IMR-90 (cell line): ENCODE measurements around the gene PTBP2. TPM values are rescaled to one million over a fixed set of nuclear protein-coding genes. Genes with fewer than 3 reads are reported as not detected.

Experiments used
- ATAC-seq: fragments of 200-7000 bp; cut with Tn5 transposase; 2 replicates; pipeline ENCODE4 v1.9.1; 2020; ENCODE audit warnings: low read depth, mild to moderate bottlenecking, moderate library complexity
- BruUV-seq: library from RNA; stranded (reverse); fragments of 400-500 nt; replicated peaks from 2 replicates; lab custom pipeline; 2021; lab: Mats Ljungman, UMichigan
- CTCF ChIA-PET: fragments of 300-600 bp; formaldehyde crosslinking; extraction: SDS; loops from one replicate; lab custom pipeline; 2021; ENCODE audit warnings: antibody characterized with exemption; lab: Yijun Ruan, JAX
- POLR2A ChIA-PET: fragments of 300-600 bp; sonication (Branson Sonifier 250); formaldehyde crosslinking; loops from one replicate; lab custom pipeline; 2022; ENCODE audit warnings: antibody characterized with exemption; ENCODE audit not compliant: unreplicated experiment; lab: Charles Lee
- DNase-seq: peaks from one replicate; pipeline ENCODE4 v3.0.0; 2013
- H2AFZ ChIP-seq: replicated peaks from 2 replicates; pipeline ENCODE3; 2013; ENCODE audit warnings: low read length, mild to moderate bottlenecking; ENCODE audit not compliant: poor library complexity
- H2AK5ac ChIP-seq: 2 replicates; pipeline ENCODE4 v1.6.1; 2013; ENCODE audit warnings: low read depth, low read length, inconsistent platforms
- H2AK9ac ChIP-seq: replicated peaks from 2 replicates; pipeline ENCODE3; 2013; ENCODE audit warnings: mild to moderate bottlenecking, low read depth, low read length, moderate library complexity; ENCODE audit not compliant: poor library complexity
- H2BK120ac ChIP-seq: 2 replicates; pipeline ENCODE4 v1.6.1; 2013; ENCODE audit warnings: low read depth, low read length, inconsistent platforms
- H2BK15ac ChIP-seq: 3 replicates; pipeline ENCODE4 v1.6.1; 2013; ENCODE audit warnings: low read depth, low read length, inconsistent platforms
- H2BK20ac ChIP-seq: 2 replicates; pipeline ENCODE4 v1.6.1; 2013; ENCODE audit warnings: low read depth, mild to moderate bottlenecking, inconsistent platforms, low read length, moderate library complexity
- H2BK5ac ChIP-seq: 2 replicates; pipeline ENCODE4 v1.6.1; 2013; ENCODE audit warnings: mild to moderate bottlenecking, low read depth, low read length, inconsistent platforms; ENCODE audit not compliant: poor library complexity, severe bottlenecking
- H3K14ac ChIP-seq: replicated peaks from 2 replicates; pipeline ENCODE4 v1.6.1; 2013; ENCODE audit warnings: low read depth, low read length, inconsistent platforms
- H3K18ac ChIP-seq: 2 replicates; pipeline ENCODE4 v1.6.1; 2013; ENCODE audit warnings: low read depth, low read length, control low read depth
- H3K23ac ChIP-seq: 2 replicates; pipeline ENCODE4 v1.6.1; 2013; ENCODE audit warnings: low read depth, low read length, inconsistent platforms
- H3K27ac ChIP-seq: 2 replicates; pipeline ENCODE4 v1.5.1; 2013; ENCODE audit warnings: mild to moderate bottlenecking, control low read depth, low read length; ENCODE audit not compliant: insufficient read depth
- H3K27me3 ChIP-seq: 2 replicates; pipeline ENCODE4 v1.6.1; 2013; ENCODE audit warnings: low read length; ENCODE audit not compliant: control insufficient read depth, insufficient read depth
- H3K36me3 ChIP-seq: 2 replicates; pipeline ENCODE4 v1.6.1; 2013; ENCODE audit warnings: low read length, mixed read lengths; ENCODE audit not compliant: control insufficient read depth, insufficient read depth
- H3K4ac ChIP-seq: 2 replicates; pipeline ENCODE4 v1.6.1; 2013; ENCODE audit warnings: low read depth, low read length, inconsistent platforms
- H3K4me1 ChIP-seq: 2 replicates; pipeline ENCODE4 v1.6.1; 2013; ENCODE audit warnings: low read length, mixed read lengths; ENCODE audit not compliant: control insufficient read depth, insufficient read depth
- H3K4me2 ChIP-seq: 2 replicates; pipeline ENCODE4 v1.6.1; 2013; ENCODE audit warnings: low read depth, mild to moderate bottlenecking, control low read depth, low read length, moderate library complexity
- H3K4me3 ChIP-seq: 2 replicates; pipeline ENCODE4 v1.5.1; 2013; ENCODE audit warnings: low read depth, mild to moderate bottlenecking, control low read depth, low read length, moderate library complexity; ENCODE audit not compliant: insufficient read depth
- H3K56ac ChIP-seq: 2 replicates; pipeline ENCODE4 v1.6.1; 2013; ENCODE audit warnings: low read length, inconsistent platforms; ENCODE audit not compliant: insufficient read depth; ENCODE audit errors: extremely low read depth
- H3K79me1 ChIP-seq, 2 experiments: 2 replicates each; pipeline ENCODE4 v1.6.1; 2013; ENCODE audit warnings: low read length in 2 of 2, inconsistent platforms in 1 of 2, low read depth in 1 of 2
- H3K9ac ChIP-seq: 2 replicates; pipeline ENCODE4 v1.6.1; 2013; ENCODE audit warnings: low read depth, low read length, control low read depth
- H3K9me1 ChIP-seq: 2 replicates; pipeline ENCODE4 v1.6.1; 2013; ENCODE audit warnings: low read length, inconsistent platforms; ENCODE audit not compliant: insufficient read depth
- H3K9me3 ChIP-seq: 2 replicates; pipeline ENCODE4 v1.6.1; 2013; ENCODE audit warnings: low read length; ENCODE audit not compliant: control insufficient read depth, insufficient read depth
- H4K20me1 ChIP-seq: 2 replicates; pipeline ENCODE4 v1.6.1; 2013; ENCODE audit warnings: low read length, inconsistent platforms; ENCODE audit not compliant: insufficient read depth
- H4K5ac ChIP-seq: 2 replicates; pipeline ENCODE4 v1.6.1; 2013; ENCODE audit warnings: mild to moderate bottlenecking, low read depth, low read length, control low read depth
- H4K8ac ChIP-seq, 2 experiments: 2 replicates each; pipeline ENCODE4 v1.6.1; 2013; ENCODE audit warnings: low read depth in 2 of 2, low read length in 2 of 2, control low read depth in 1 of 2, inconsistent platforms in 1 of 2
- H4K91ac ChIP-seq: 2 replicates; pipeline ENCODE4 v1.6.1; 2013; ENCODE audit warnings: low read depth, low read length, inconsistent platforms; ENCODE audit not compliant: insufficient read depth
- BHLHE40 ChIP-seq: fragments of 150-350 bp; IDR thresholded peaks from 2 replicates; pipeline ENCODE4 v1.6.1; 2016; ENCODE audit warnings: mild to moderate bottlenecking, low read depth, low read length
- CEBPB ChIP-seq: IDR thresholded peaks from 2 replicates; pipeline ENCODE4 v1.6.1; 2012; ENCODE audit warnings: low read depth, low read length, improper control_type of control experiment
- CHD1 ChIP-seq: IDR thresholded peaks from 2 replicates; pipeline ENCODE4 v1.6.1; 2012; ENCODE audit warnings: low read depth, low read length, improper control_type of control experiment
- FOS ChIP-seq: fragments of 150-350 bp; IDR thresholded peaks from 2 replicates; pipeline ENCODE4 v1.6.1; 2016; ENCODE audit warnings: low read depth, low read length
- MAFK ChIP-seq: IDR thresholded peaks from 2 replicates; pipeline ENCODE4 v1.6.1; 2012; ENCODE audit warnings: low read depth, low read length, improper control_type of control experiment
- MAZ ChIP-seq: IDR thresholded peaks from 2 replicates; pipeline ENCODE4 v1.6.1; 2012; ENCODE audit warnings: low read depth, mild to moderate bottlenecking, low read length, improper control_type of control experiment, moderate library complexity, borderline replicate concordance
- MXI1 ChIP-seq: IDR thresholded peaks from 2 replicates; pipeline ENCODE4 v1.6.1; 2012; ENCODE audit warnings: low read depth, mild to moderate bottlenecking, low read length, moderate library complexity, borderline replicate concordance
- NFE2L2 ChIP-seq: fragments of 150-350 bp; IDR thresholded peaks from 2 replicates; pipeline ENCODE4 v1.6.1; 2016; ENCODE audit warnings: low read depth, mild to moderate bottlenecking, low read length
- POLR2A ChIP-seq: IDR thresholded peaks from 2 replicates; pipeline ENCODE4 v1.6.1; 2012; ENCODE audit warnings: mild to moderate bottlenecking, low read depth, low read length
- RAD21 ChIP-seq: IDR thresholded peaks from 2 replicates; pipeline ENCODE4 v1.6.1; 2012; ENCODE audit warnings: low read length, improper control_type of control experiment
- RCOR1 ChIP-seq: IDR thresholded peaks from 2 replicates; pipeline ENCODE4 v1.6.1; 2012; ENCODE audit warnings: mild to moderate bottlenecking, low read length, improper control_type of control experiment; ENCODE audit not compliant: insufficient replicate concordance
- RFX5 ChIP-seq: IDR thresholded peaks from 2 replicates; pipeline ENCODE4 v1.8.0; 2012; ENCODE audit warnings: low read depth, mild to moderate bottlenecking, low read length, moderate library complexity
- SMC3 ChIP-seq: fragments of 150-350 bp; IDR thresholded peaks from 2 replicates; pipeline ENCODE4 v1.6.1; 2016; ENCODE audit warnings: low read depth, mild to moderate bottlenecking, antibody characterized with exemption, low read length, moderate library complexity
- WGBS, 2 experiments: methylation state at CpG; one replicate each; pipeline versions ENCODE4 v1.1.5 to v1.1.7; 2013; ENCODE audit warnings: missing lambda C conversion rate in 2 of 2; ENCODE audit not compliant: insufficient read length in 1 of 2; ENCODE audit errors: extremely low coverage in 2 of 2; 5-methylcytosine and 5-hydroxymethylcytosine counted together
- dilution Hi-C: fragments of 300-500 bp; cut with HindIII; formaldehyde crosslinking; loops from one replicate; pipeline ENCODE4 v1.14.3; 2018; ENCODE audit warnings: low sequenced_read_pairs; ENCODE audit not compliant: unreplicated experiment
- in situ Hi-C: fragments of 300-500 bp; cut with MboI; formaldehyde crosslinking; loops from 3 replicates; pipeline ENCODE4 v1.14.3; 2019; ENCODE audit warnings: low sequenced_read_pairs, inconsistent platforms, mixed read lengths
- intact Hi-C: fragments of 100-400 bp; cut with micrococcal nuclease; formaldehyde crosslinking; loops from 2 replicates; pipeline ENCODE4 v1.10.0; 2022
- polyA plus RNA-seq, 3 experiments: library from polyadenylated mRNA; depleted of rRNA; stranded (reverse); fragments of >200 nt; gene quantifications; 2 replicates each; pipeline ENCODE4 v1.2.3, GENCODE V29; 2012; ENCODE audit warnings: low replicate concordance in 1 of 3
- total RNA-seq: library from RNA; depleted of rRNA; stranded (reverse); fragments of >200 nt; gene quantifications from 2 replicates; pipeline ENCODE4 v1.2.3, GENCODE V29; 2012
- TF ChIP-seq, protein P1 (sequence below): conservative IDR thresholded peaks from 2 replicates; pipeline ENCODE4 v1.5.1; 2012; ENCODE audit warnings: mild to moderate bottlenecking, low read depth, low read length, improper control_type of control experiment
- TF ChIP-seq, protein P2 (sequence below): fragments of 150-350 bp; IDR thresholded peaks from 2 replicates; pipeline ENCODE4 v1.6.1; 2017; ENCODE audit warnings: mild to moderate bottlenecking, antibody characterized with exemption, low read length, low read depth
- TF ChIP-seq, protein P3 (sequence below): fragments of 150-350 bp; IDR thresholded peaks from 2 replicates; pipeline ENCODE4 v1.6.1; 2016; ENCODE audit warnings: low read depth, mild to moderate bottlenecking, low read length, moderate library complexity, borderline replicate concordance

Gene PTBP2
- total and polyA plus RNA-seq, 2 of the 4 experiments (the other 2 are of a cell fraction): 9.7 to 37.8 TPM

DNA sequence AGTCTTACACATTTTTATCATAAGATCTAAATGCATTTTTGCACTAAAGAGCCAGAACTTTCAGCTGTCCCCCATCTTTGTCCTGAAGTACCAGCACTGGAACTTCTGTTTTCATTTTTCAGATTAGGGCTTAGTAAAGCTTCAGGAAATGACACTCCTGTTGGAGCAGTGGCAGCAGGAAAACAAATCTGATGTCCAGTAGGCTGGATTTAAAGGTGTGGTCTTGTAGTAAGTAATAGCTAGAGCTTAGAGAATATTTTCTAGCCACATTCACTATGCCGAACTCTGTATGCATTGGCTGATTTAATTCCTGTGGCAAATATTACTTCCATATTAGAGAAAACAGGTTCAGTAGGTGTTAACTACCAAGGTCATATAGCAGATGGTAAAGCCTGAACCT lies 103.6 kb downstream of the PTBP2 start:
- POLR2A ChIA-PET: no interaction called here
- H2BK120ac ChIP-seq: no peak overlapping the region
- H3K18ac ChIP-seq: no peak overlapping the region
- no peaks in the 10 kb centered on the region for H3K79me1 ChIP-seq
- H3K9me1 ChIP-seq: no peaks in the 10 kb centered on the region
- no peak overlapping the region for H2AFZ ChIP-seq
- H3K14ac ChIP-seq: no peak overlapping the region
- H2AK9ac ChIP-seq: no peak overlapping the region
- H2BK5ac ChIP-seq: no peak overlapping the region
- no peaks in the 10 kb centered on the region for H3K9me3 ChIP-seq
- no peak overlapping the region for H3K27ac ChIP-seq
- no peaks in the 10 kb centered on the region for H3K27me3 ChIP-seq
- dilution Hi-C loops (no loop called here), in situ Hi-C loops (no loop called here), intact Hi-C loops (no loop called here)
- no peak overlapping the region for H4K5ac ChIP-seq
- H3K9ac ChIP-seq: no peak overlapping the region
- BruUV-seq: no TSS peak
- H4K20me1 ChIP-seq: no peaks in the 10 kb centered on the region
- TF ChIP-seq MAFK (no peak), CHD1 (no peak), FOS (no peak), NFE2L2 (no peak), BHLHE40 (no peak), CEBPB (no peak), MAZ (no peak), SMC3 (no peak), POLR2A (no peak), RCOR1 (no peak), RAD21 (no peak), MXI1 (no peak), RFX5 (no peak)
- TF ChIP-seq, protein P1, sequence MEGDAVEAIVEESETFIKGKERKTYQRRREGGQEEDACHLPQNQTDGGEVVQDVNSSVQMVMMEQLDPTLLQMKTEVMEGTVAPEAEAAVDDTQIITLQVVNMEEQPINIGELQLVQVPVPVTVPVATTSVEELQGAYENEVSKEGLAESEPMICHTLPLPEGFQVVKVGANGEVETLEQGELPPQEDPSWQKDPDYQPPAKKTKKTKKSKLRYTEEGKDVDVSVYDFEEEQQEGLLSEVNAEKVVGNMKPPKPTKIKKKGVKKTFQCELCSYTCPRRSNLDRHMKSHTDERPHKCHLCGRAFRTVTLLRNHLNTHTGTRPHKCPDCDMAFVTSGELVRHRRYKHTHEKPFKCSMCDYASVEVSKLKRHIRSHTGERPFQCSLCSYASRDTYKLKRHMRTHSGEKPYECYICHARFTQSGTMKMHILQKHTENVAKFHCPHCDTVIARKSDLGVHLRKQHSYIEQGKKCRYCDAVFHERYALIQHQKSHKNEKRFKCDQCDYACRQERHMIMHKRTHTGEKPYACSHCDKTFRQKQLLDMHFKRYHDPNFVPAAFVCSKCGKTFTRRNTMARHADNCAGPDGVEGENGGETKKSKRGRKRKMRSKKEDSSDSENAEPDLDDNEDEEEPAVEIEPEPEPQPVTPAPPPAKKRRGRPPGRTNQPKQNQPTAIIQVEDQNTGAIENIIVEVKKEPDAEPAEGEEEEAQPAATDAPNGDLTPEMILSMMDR: no peak
- TF ChIP-seq, protein P2, sequence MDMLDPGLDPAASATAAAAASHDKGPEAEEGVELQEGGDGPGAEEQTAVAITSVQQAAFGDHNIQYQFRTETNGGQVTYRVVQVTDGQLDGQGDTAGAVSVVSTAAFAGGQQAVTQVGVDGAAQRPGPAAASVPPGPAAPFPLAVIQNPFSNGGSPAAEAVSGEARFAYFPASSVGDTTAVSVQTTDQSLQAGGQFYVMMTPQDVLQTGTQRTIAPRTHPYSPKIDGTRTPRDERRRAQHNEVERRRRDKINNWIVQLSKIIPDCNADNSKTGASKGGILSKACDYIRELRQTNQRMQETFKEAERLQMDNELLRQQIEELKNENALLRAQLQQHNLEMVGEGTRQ: no peak
- TF ChIP-seq, protein P3, sequence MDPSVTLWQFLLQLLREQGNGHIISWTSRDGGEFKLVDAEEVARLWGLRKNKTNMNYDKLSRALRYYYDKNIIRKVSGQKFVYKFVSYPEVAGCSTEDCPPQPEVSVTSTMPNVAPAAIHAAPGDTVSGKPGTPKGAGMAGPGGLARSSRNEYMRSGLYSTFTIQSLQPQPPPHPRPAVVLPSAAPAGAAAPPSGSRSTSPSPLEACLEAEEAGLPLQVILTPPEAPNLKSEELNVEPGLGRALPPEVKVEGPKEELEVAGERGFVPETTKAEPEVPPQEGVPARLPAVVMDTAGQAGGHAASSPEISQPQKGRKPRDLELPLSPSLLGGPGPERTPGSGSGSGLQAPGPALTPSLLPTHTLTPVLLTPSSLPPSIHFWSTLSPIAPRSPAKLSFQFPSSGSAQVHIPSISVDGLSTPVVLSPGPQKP: no peak
- H3K23ac ChIP-seq: no peak overlapping the region
- no peaks in the 10 kb centered on the region for H3K4me1 ChIP-seq
- DNase-seq (no peak), ATAC-seq (no peak)
- WGBS, 2 experiments: no CpG with 5 or more reads among the region's 1 CpG
- no peak overlapping the region for H2AK5ac ChIP-seq
- CTCF ChIA-PET: no interaction called here
- no peak overlapping the region for H4K8ac ChIP-seq
- H3K4me2 ChIP-seq: no peak overlapping the region
- no peak overlapping the region for H4K91ac ChIP-seq
- H2BK15ac ChIP-seq: no peak overlapping the region
- H3K36me3 ChIP-seq: peaks cover 2% of the 10 kb centered on the region
- H2BK20ac ChIP-seq: no peak overlapping the region
- H3K4me3 ChIP-seq: no peak overlapping the region
- no peak overlapping the region for H3K4ac ChIP-seq
- H3K56ac ChIP-seq: no peak overlapping the region
